GM19395 (cell line): ENCODE measurements around the gene CAMKMT.

ENCODE experiments used
- ATAC-seq: cut with Tn5 transposase; IDR thresholded peaks from one replicate; pipeline ENCODE4 v1.9.1; 2021; ENCODE audit warnings: mild to moderate bottlenecking, moderate library complexity; ENCODE audit not compliant: unreplicated experiment

The CAMKMT gene

GRCh38 chr2:44547718-44548117 lies 186.0 kb downstream of the CAMKMT start:
- no peak for ATAC-seq

- ATAC-seq, result no peak
Measured at GRCh38 chr2:44548221-44549098, 186.7 kb downstream of the CAMKMT start.

- ATAC-seq, result no peak
Measured at GRCh38 chr2:44549099-44549471, 187.3 kb downstream of the CAMKMT start.

- ATAC-seq, result no peak
Measured at GRCh38 chr2:44549856-44550255, 188.1 kb downstream of the CAMKMT start.

- no peak for ATAC-seq
Measured at GRCh38 chr2:44550561-44550960, 188.8 kb downstream of the CAMKMT start.

GRCh38 chr2:44551497-44551896 lies 189.8 kb downstream of the CAMKMT start:
- ATAC-seq, result no peak

- no peak for ATAC-seq
Measured at GRCh38 chr2:44553456-44553855, 191.7 kb downstream of the CAMKMT start.

- ATAC-seq, result no peak
Measured at GRCh38 chr2:44555700-44556099, 194.0 kb downstream of the CAMKMT start.

GRCh38 chr2:44559108-44559507 lies 197.4 kb downstream of the CAMKMT start:
- ATAC-seq, result no peak

GRCh38 chr2:44560352-44560751 lies 198.6 kb downstream of the CAMKMT start:
- ATAC-seq, result no peak

GRCh38 chr2:44560941-44561340 lies 199.2 kb downstream of the CAMKMT start:
- no peak for ATAC-seq

- no peak for ATAC-seq
Measured at GRCh38 chr2:44562737-44563136, 201.0 kb downstream of the CAMKMT start.

GRCh38 chr2:44564752-44565151 lies 203.0 kb downstream of the CAMKMT start:
- ATAC-seq, result no peak

GRCh38 chr2:44566059-44566458 lies 204.3 kb downstream of the CAMKMT start:
- ATAC-seq, result no peak

- ATAC-seq, result no peak
Measured at GRCh38 chr2:44569491-44569890, 207.7 kb downstream of the CAMKMT start.

GRCh38 chr2:44570271-44570670 lies 208.5 kb downstream of the CAMKMT start:
- no peak for ATAC-seq

- no peak for ATAC-seq
Measured at GRCh38 chr2:44570777-44571176, 209.0 kb downstream of the CAMKMT start.

- ATAC-seq, result no peak
Measured at GRCh38 chr2:44572196-44572900, 210.6 kb downstream of the CAMKMT start.

GRCh38 chr2:44573996-44574395 lies 212.2 kb downstream of the CAMKMT start:
- no peak for ATAC-seq

- ATAC-seq, result no peak
Measured at GRCh38 chr2:44578471-44579093, 216.8 kb downstream of the CAMKMT start.

GRCh38 chr2:44579115-44579836 lies 217.5 kb downstream of the CAMKMT start:
- ATAC-seq, result no peak
